K562 (cell line): ENCODE data around the gene EFNA2. TPM values are rescaled to one million over a fixed set of nuclear protein-coding genes. Genes with fewer than 3 reads are reported as not detected.
A peak's percentile ranks its signal among the peaks of the same experiment; 100 is the strongest.

Experiments used
- CBFB ChIP-seq: sonication (generic); formaldehyde crosslinking; IDR thresholded peaks from 2 replicates; pipeline ENCODE4 v1.4.0; 2020; ENCODE audit warnings: mild to moderate bottlenecking, missing genetic modification reagents
- E2F1 ChIP-seq: sonication (generic); formaldehyde crosslinking; IDR thresholded peaks from 2 replicates; pipeline ENCODE4 v1.8.1; 2023; ENCODE audit warnings: mild to moderate bottlenecking, missing genetic modification reagents, moderate library complexity
- ELF2 ChIP-seq: fragments of 250-450 bp; sonication (Bioruptor Pico); IDR thresholded peaks from 2 replicates; pipeline ENCODE4 v1.5.0; 2021; ENCODE audit warnings: mild to moderate bottlenecking
- GATA2 ChIP-seq: sonication (generic); formaldehyde crosslinking; IDR thresholded peaks from 2 replicates; pipeline ENCODE4 v1.4.0; 2020; ENCODE audit warnings: mild to moderate bottlenecking, missing genetic modification reagents
- HBP1 ChIP-seq: fragments of 450-650 bp; formaldehyde crosslinking; IDR thresholded peaks from 2 replicates; pipeline ENCODE4 v1.4.0; 2022; ENCODE audit warnings: missing genetic modification characterization
- HES1 ChIP-seq: fragments of 450-650 bp; IDR thresholded peaks from 2 replicates; pipeline ENCODE4 v1.6.1; 2016; ENCODE audit warnings: low read depth, mild to moderate bottlenecking, moderate library complexity
- HNRNPLL ChIP-seq: fragments of 200-400 bp; formaldehyde crosslinking; IDR thresholded peaks from 2 replicates; pipeline ENCODE4 v1.6.1; 2017; ENCODE audit warnings: low read length, low read depth, mild to moderate bottlenecking; ENCODE audit not compliant: poor library complexity, severe bottlenecking
- JUNB ChIP-seq: fragments of 450-650 bp; formaldehyde crosslinking; conservative IDR thresholded peaks from 2 replicates; pipeline ENCODE4 v1.4.0; 2020; ENCODE audit warnings: mild to moderate bottlenecking
- MNT ChIP-seq, 2 experiments: fragments of 450-650 bp; conservative IDR thresholded peaks; 2 replicates each; pipeline ENCODE4 v1.6.1; 2017; ENCODE audit warnings: mild to moderate bottlenecking in 2 of 2, moderate library complexity in 2 of 2
- RFX1 ChIP-seq: fragments of 450-650 bp; IDR thresholded peaks from 2 replicates; pipeline ENCODE4 v1.6.1; 2016; ENCODE audit warnings: mild to moderate bottlenecking, moderate library complexity
- RUNX1 ChIP-seq: sonication (generic); IDR thresholded peaks from 2 replicates; pipeline ENCODE4 v1.6.1; 2016; ENCODE audit warnings: antibody characterized with exemption, low read depth
- SMARCA5 ChIP-seq: fragments of 450-650 bp; IDR thresholded peaks from 2 replicates; pipeline ENCODE4 v1.6.1; 2016
- SRSF9 ChIP-seq: fragments of 200-400 bp; formaldehyde crosslinking; IDR thresholded peaks from 2 replicates; pipeline ENCODE4 v1.6.1; 2017; ENCODE audit warnings: low read depth, low read length, borderline replicate concordance
- THRB ChIP-seq: fragments of 450-650 bp; formaldehyde crosslinking; conservative IDR thresholded peaks from 2 replicates; pipeline ENCODE4 v1.4.0; 2022; ENCODE audit warnings: mild to moderate bottlenecking, missing genetic modification characterization
- U2AF2 ChIP-seq: fragments of 200-400 bp; formaldehyde crosslinking; optimal IDR thresholded peaks from 2 replicates; pipeline ENCODE3; 2017; ENCODE audit warnings: low read depth, mild to moderate bottlenecking, low read length
- ZBTB26 ChIP-seq: fragments of 450-650 bp; formaldehyde crosslinking; IDR thresholded peaks from 2 replicates; pipeline ENCODE4 v1.4.0; 2022; ENCODE audit warnings: missing genetic modification characterization
- ZNF23 ChIP-seq: fragments of 250-450 bp; sonication (Bioruptor Pico); IDR thresholded peaks from 2 replicates; pipeline ENCODE4 v1.4.0; 2020; ENCODE audit warnings: mild to moderate bottlenecking
- ZNF24 ChIP-seq: fragments of 450-650 bp; IDR thresholded peaks from 2 replicates; pipeline ENCODE4 v1.6.1; 2016
- polyA plus RNA-seq, 8 experiments: library from polyadenylated mRNA; depleted of rRNA in 4 of 8; stranded (reverse) in 5 of 8; unstranded in 3 of 8; fragments of >200 nt; fragmentation: Nextera tagmentation in 2 of 8; fragmentation: Illumina TruSeq in 1 of 8; extraction: Ambion mirVana in 2 of 8; extraction: Trizol in 1 of 8; gene quantifications; 2 replicates each; pipeline versions ENCODE4 v1.2.1 to v1.2.3, GENCODE V29; 2011 to 2014; ENCODE audit warnings: inconsistent platforms in 1 of 8, missing spikeins in 1 of 8
- total RNA-seq, 7 experiments: library from RNA; depleted of rRNA in 6 of 7; stranded (reverse); fragments of >200 nt in 6 of 7; fragmentation: Illumina TruSeq in 2 of 7; extraction: Trizol in 2 of 7; gene quantifications; 2 replicates each; pipeline versions ENCODE4 v1.2.1 to v1.2.3, GENCODE V29; 2011 to 2021; ENCODE audit warnings: low replicate concordance in 1 of 7

EFNA2 gene
- total and polyA plus RNA-seq, 9 of the 15 experiments (the other 6 are each of a cell fraction or from before 2014, with no cell fraction given) = 0.11 to 0.44 (median 0.15) TPM; not detected in 6

GRCh38 chr19:1239796-1240737 is 45.6 kb upstream of the EFNA2 start (continued):
- TF ChIP-seq MNT (conservative IDR thresholded peaks at IDR 0.05) (peak in 1 of 2 experiments; percentile 68; a peak in 2 of 4 replicates), CBFB (peak; percentile 43; the same call in 1 of the 2 replicates), JUNB (CRISPR knock-in tag) (peak; percentile 91), SRSF9 (no peak), RFX1 (no peak), ZNF23 (no peak), E2F1 (CRISPR knock-in tag) (peak; percentile 74), U2AF2 (no peak), HBP1 (0 out of 2 replicates have a peak, but pooled peaks have one; percentile 21), RUNX1 (no peak), THRB (no peak), ZNF24 (0 out of 2 replicates have a peak, but pooled peaks have one; percentile 18), ZBTB26 (CRISPR knock-in tag) (no peak), ELF2 (no peak), HES1 (no peak), GATA2 (no peak), SMARCA5 (no peak), HNRNPLL (peak; percentile 93)
